SK-N-SH (cell line): ENCODE measurements around the gene UGT2A3.

Source experiments
- POLR2AphosphoS5 ChIP-seq: IDR thresholded peaks from 2 replicates; pipeline ENCODE4 v1.6.1; 2012; ENCODE audit warnings: low read depth, low read length
- TAF1 ChIP-seq: IDR thresholded peaks from 2 replicates; pipeline ENCODE4 v1.6.1; 2012; ENCODE audit warnings: low read depth, mild to moderate bottlenecking, low read length, moderate library complexity, borderline replicate concordance
- TF ChIP-seq, protein P1 (sequence below): fragments of 200-600 bp; sonication (generic); IDR thresholded peaks from 2 replicates; pipeline ENCODE4 v1.6.1; 2017; ENCODE audit warnings: antibody characterized with exemption, mild to moderate bottlenecking, moderate library complexity
- TF ChIP-seq, protein P2 (sequence below): IDR thresholded peaks from 2 replicates; pipeline ENCODE4 v1.6.1; 2012; ENCODE audit warnings: mild to moderate bottlenecking, low read depth, low read length, moderate library complexity

DNA sequence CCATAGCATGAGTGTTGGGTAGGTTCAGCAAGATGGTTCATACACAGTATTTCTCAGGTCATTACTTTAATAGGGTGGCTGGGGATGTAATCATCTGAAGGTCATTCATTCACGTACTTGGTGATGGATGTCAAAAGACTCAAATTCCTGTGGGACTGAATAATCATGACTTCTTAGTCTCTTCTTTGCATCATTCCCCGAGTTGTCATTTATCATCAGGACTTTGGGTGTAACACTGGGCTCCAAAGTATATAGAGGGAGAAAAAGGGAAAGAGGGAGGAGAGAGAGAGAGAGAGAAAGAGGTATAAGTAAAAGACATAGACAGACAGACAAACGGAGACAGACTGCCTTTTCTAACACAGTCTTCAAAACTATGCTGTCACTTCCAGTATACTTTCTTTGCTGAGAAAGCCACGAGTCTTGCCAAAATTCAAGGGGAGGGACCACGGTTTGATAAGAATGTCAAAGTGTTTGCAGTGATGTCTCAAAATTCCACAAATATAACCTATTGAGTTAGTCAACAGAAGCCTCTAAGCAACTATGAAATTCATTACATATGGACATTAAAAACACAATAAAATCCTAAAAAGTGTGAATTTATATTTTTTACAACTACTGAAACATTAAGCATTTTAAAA lies 55.9 kb downstream of the UGT2A3 start:
- TF ChIP-seq, protein P1, sequence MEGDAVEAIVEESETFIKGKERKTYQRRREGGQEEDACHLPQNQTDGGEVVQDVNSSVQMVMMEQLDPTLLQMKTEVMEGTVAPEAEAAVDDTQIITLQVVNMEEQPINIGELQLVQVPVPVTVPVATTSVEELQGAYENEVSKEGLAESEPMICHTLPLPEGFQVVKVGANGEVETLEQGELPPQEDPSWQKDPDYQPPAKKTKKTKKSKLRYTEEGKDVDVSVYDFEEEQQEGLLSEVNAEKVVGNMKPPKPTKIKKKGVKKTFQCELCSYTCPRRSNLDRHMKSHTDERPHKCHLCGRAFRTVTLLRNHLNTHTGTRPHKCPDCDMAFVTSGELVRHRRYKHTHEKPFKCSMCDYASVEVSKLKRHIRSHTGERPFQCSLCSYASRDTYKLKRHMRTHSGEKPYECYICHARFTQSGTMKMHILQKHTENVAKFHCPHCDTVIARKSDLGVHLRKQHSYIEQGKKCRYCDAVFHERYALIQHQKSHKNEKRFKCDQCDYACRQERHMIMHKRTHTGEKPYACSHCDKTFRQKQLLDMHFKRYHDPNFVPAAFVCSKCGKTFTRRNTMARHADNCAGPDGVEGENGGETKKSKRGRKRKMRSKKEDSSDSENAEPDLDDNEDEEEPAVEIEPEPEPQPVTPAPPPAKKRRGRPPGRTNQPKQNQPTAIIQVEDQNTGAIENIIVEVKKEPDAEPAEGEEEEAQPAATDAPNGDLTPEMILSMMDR, result no peak
- no peak for TF ChIP-seq POLR2AphosphoS5
- TF ChIP-seq, protein P2, sequence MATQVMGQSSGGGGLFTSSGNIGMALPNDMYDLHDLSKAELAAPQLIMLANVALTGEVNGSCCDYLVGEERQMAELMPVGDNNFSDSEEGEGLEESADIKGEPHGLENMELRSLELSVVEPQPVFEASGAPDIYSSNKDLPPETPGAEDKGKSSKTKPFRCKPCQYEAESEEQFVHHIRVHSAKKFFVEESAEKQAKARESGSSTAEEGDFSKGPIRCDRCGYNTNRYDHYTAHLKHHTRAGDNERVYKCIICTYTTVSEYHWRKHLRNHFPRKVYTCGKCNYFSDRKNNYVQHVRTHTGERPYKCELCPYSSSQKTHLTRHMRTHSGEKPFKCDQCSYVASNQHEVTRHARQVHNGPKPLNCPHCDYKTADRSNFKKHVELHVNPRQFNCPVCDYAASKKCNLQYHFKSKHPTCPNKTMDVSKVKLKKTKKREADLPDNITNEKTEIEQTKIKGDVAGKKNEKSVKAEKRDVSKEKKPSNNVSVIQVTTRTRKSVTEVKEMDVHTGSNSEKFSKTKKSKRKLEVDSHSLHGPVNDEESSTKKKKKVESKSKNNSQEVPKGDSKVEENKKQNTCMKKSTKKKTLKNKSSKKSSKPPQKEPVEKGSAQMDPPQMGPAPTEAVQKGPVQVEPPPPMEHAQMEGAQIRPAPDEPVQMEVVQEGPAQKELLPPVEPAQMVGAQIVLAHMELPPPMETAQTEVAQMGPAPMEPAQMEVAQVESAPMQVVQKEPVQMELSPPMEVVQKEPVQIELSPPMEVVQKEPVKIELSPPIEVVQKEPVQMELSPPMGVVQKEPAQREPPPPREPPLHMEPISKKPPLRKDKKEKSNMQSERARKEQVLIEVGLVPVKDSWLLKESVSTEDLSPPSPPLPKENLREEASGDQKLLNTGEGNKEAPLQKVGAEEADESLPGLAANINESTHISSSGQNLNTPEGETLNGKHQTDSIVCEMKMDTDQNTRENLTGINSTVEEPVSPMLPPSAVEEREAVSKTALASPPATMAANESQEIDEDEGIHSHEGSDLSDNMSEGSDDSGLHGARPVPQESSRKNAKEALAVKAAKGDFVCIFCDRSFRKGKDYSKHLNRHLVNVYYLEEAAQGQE, result no peak
- TF ChIP-seq TAF1, result no peak
